AG04450 (cell line): ENCODE measurements around the gene GTF3C2. TPM values are rescaled to one million over a fixed set of nuclear protein-coding genes. Genes with fewer than 3 reads are reported as not detected.
"Not testable (repeated sequence)": the region's sequence is repeated elsewhere in the genome, so short reads cannot be mapped to it uniquely, and the experiment has no call there.

Experiments used
- CTCF ChIA-PET: fragments of 300-600, 350-600 bp; formaldehyde crosslinking; extraction: SDS; loops from one replicate; lab custom pipeline; 2022; ENCODE audit warnings: antibody characterized with exemption, inconsistent platforms; lab: Charles Lee
- POLR2A ChIA-PET: fragments of 350-600 bp; formaldehyde crosslinking; extraction: SDS; loops from one replicate; lab custom pipeline; 2021; ENCODE audit warnings: antibody characterized with exemption, inconsistent platforms; lab: Yijun Ruan, JAX
- DNase-seq: peaks from one replicate; pipeline ENCODE4 v3.0.0-alpha.2; 2011; ENCODE audit warnings: low read depth, low spot score
- H3K27ac ChIP-seq: one replicate; pipeline ENCODE4 v1.5.1; 2012; ENCODE audit warnings: low read depth, low read length, control low read depth
- H3K27me3 ChIP-seq: one replicate; pipeline ENCODE4 v1.6.0; 2012; ENCODE audit warnings: low read length; ENCODE audit not compliant: control insufficient read depth, insufficient read depth
- H3K4me3 ChIP-seq: 2 replicates; pipeline ENCODE4 v1.5.1; 2011; ENCODE audit warnings: mild to moderate bottlenecking, low read depth, low read length, control low read depth
- H3K9me3 ChIP-seq: 2 replicates; pipeline ENCODE4 v1.5.1; 2012; ENCODE audit warnings: low read length; ENCODE audit not compliant: control insufficient read depth, insufficient read depth
- CTCF ChIP-seq: IDR thresholded peaks from 2 replicates; pipeline ENCODE4 v1.5.1; 2011; ENCODE audit warnings: low read depth, low read length, control low read depth, inconsistent platforms
- polyA plus RNA-seq: library from polyadenylated mRNA; depleted of rRNA; stranded (reverse); fragments of >200 nt; gene quantifications from 2 replicates; pipeline ENCODE4 v1.2.3, GENCODE V29; 2011

GTF3C2 gene
- polyA plus RNA-seq, 1 experiment, result 39.0 TPM

DNA sequence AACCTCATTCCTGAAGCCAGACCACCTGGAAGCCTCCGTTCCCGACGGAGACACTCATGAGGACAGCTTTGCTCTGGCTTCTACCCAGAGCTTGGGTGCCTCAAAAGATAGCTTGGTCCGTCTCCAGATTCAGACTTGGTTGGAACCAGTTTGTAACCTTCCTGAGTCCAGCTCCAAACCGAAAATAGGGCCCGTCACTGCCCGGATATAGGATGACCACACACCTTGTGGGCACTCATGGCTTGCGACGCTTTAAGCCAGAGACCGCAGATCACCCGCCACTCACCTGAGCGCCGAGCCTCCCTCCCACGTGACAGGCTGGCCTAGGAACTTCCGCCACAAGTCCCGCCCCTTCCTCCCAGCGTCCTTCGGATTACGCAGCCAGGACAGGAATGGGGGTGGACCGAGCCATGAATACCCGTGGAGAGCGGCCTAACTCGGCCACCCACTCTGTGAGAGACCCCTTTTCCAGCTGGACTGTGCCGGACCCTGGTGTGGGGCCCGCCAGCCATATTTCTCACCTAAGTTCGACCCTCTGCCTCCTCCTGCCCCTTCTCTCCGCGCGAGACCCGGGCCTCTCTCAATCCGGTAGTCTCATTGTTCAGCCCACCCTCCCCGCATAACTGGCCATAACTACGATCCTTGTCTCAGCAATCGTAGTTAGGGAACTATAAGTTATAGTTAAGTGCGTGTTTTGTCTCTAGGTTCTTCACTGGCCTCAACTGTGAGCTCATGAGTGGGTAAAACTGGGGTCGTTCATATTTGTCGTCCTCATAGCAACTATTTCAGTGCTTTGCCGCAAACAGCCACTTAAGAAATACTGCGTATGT, 33.6 kb downstream of the GTF3C2 start, which contains the start of gene MPV17:
Gene MPV17 (minus strand): TSS at position 332 of the 830 bp plus-strand sequence. CDS start 580 bp downstream, outside the sequence.
- no peaks in the 10 kb centered on the region for H3K9me3 ChIP-seq
- DNase-seq, result peak; percentile 78
- H3K27me3 ChIP-seq, result no peaks in the 10 kb centered on the region
- H3K4me3 ChIP-seq, result peak within 1 kb of the TSS; percentile 90
- TF ChIP-seq CTCF, result no peak
- H3K27ac ChIP-seq, result peak within 1 kb of the TSS; percentile 95
- CTCF ChIA-PET, result interaction anchor here (1.4 to 3.4 kb wide), 3 partner anchors 19 to 43 kb away, joined by 5 to 18 read pairs (median 5); partner anchors contain the start of gene GTF3C2
- POLR2A ChIA-PET, result interaction anchor here (0.6 to 2.0 kb wide), 6 partner anchors 11 to 550 kb away, joined by 3 to 9 read pairs (median 3); partner anchors contain the start of genes GTF3C2 and PREB

DNA sequence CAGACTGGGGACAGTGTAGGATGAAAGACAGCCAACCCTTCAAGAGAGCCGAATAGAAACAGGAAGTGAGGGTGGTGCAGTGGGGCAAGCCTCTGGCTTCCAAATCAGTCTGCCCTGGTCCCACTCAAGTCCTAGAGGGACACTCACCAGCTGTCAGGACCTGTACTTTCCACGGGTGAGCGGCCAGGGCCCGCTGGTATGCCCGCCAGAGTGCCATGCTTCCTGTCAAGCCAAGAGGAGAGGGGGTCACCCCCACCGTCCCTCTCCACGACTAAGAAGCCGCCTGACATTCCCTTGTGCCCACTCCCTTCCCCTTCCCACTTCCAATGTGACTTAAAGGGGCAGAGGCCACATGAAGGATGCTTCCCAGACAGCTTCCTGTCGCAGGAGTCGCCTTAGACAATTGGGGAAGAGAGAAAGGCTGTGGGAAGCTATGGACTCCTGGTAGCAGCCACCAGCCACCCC, 34.2 kb downstream of the GTF3C2 start:
- POLR2A ChIA-PET, result interaction anchor here (0.6 to 2.0 kb wide), 5 partner anchors 10 to 550 kb away, joined by 3 to 9 read pairs (median 3); partner anchors contain the start of gene GTF3C2

DNA sequence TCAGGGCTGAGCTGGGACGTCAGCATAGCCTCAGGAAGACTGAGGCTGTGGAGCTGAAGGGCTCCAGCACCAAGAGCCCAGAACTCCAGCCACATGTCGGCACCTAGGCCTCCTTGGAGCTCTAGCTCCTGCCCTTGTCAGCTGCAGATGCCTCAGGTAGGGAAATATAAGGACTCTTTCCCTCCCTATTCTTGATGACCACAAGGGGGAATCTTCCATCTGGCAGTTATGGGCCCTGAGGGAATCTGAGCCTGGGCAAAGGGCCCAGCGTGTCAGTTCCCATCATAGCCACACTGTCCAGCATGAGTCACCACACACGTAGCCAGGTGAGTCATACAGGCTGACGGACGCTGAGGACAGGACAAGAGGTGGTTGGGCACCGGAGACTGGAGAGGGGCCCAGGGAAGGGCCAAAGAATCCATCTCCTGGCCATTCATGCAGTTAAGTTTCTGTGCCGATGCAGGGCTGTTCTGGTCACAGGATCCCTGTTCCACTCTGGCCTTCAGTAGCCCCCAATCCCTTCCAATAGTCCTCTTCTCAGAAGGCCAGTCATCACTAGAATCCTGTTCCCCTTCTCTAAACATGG, 35.5 kb downstream of the GTF3C2 start:
- CTCF ChIA-PET, result interaction anchor here (0.5 to 3.4 kb wide), 5 partner anchors 12 to 309 kb away, joined by 3 to 18 read pairs (median 6); no protein-coding TSS in a partner anchor
- Histone ChIP-seq H3K9me3 (no peaks in the 10 kb centered on the region), H3K4me3 (peak overlapping the region; percentile 11), H3K27me3 (no peaks in the 10 kb centered on the region), H3K27ac (peak overlapping the region; percentile 90)
- DNase-seq, result peak; percentile 96
- POLR2A ChIA-PET, result no interaction called here
- TF ChIP-seq CTCF, result peak; percentile 74

More for the DNA sequence above, 34.2 kb downstream of the GTF3C2 start:
- Histone ChIP-seq H3K27me3 (no peaks in the 10 kb centered on the region), H3K9me3 (no peaks in the 10 kb centered on the region), H3K27ac (peak overlapping the region; percentile 95), H3K4me3 (peak overlapping the region; percentile 90)
- CTCF ChIA-PET, result interaction anchor here (1.5 to 3.4 kb wide), 2 partner anchors 19 to 35 kb away, joined by 5 to 18 read pairs; partner anchors contain the start of gene GTF3C2
- no peak for TF ChIP-seq CTCF
- no peak for DNase-seq

GRCh38 chr2:27319839-27320238, 36.7 kb downstream of the GTF3C2 start:
- CTCF ChIA-PET, result interaction anchor here (0.6 kb wide), 2 partner anchors 17 to 363 kb away, joined by 4 read pairs; no protein-coding TSS in a partner anchor

DNA sequence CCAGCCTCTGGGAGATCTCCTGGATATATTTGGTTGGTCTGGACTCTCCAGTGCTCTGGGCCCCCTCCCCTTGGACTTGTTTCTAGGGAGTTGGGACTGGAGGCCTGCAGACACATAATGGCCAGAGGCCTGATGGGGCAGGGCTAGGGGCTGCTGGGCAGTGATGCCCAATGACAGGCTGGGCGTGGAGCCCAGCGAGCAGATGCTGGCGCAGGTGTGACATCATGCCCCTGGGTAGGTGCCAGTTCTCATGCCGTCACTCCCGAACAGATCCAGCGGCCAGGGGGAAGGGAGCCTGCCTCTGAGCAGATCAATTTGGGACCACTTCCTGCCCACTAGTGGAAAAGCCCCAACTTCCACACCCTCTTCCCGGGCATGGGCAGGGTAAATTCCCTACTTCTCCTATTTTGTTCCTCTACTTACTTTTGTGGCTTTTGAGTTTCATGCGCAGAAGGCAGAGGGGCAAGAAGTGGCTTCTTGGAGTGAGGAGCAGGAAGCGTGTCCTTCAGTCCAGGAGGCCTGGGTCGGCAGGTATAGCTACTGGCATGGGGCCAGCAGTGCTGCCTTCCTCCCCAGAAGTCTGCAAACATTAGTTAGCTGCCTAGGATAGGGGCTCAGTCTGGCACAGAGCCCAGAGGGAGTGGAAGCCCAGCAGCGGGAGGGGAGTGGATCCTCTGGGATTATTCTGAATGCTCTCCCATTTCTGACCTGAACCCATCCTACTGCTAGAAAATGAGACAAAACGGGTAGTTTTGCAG, 39.7 kb downstream of the GTF3C2 start:
- Histone ChIP-seq H3K27ac (no peak overlapping the region), H3K27me3 (no peaks in the 10 kb centered on the region), H3K4me3 (no peak overlapping the region), H3K9me3 (no peaks in the 10 kb centered on the region)
- ChIA-PET CTCF (interaction anchor here (1.4 to 3.0 kb wide), 2 partner anchors 13 to 63 kb away, joined by 4 to 19 read pairs; no protein-coding TSS in a partner anchor), POLR2A (no interaction called here)
- TF ChIP-seq CTCF, result no peak
- DNase-seq, result no peak

More at GRCh38 chr2:27319839-27320238, 36.7 kb downstream of the GTF3C2 start:
- POLR2A ChIA-PET, result interaction anchor here (0.7 kb wide), 2 partner anchors 235 to 975 kb away, joined by 3 to 4 read pairs; no protein-coding TSS in a partner anchor
- H3K27me3 ChIP-seq, DNase-seq, H3K4me3 ChIP-seq, H3K9me3 ChIP-seq, H3K27ac ChIP-seq: not testable (repeated sequence)
